ENCODE measurements around the gene ARFGAP2.
A peak's percentile ranks its signal among the peaks of the same experiment; 100 is the strongest.

ARFGAP2 gene

DNA sequence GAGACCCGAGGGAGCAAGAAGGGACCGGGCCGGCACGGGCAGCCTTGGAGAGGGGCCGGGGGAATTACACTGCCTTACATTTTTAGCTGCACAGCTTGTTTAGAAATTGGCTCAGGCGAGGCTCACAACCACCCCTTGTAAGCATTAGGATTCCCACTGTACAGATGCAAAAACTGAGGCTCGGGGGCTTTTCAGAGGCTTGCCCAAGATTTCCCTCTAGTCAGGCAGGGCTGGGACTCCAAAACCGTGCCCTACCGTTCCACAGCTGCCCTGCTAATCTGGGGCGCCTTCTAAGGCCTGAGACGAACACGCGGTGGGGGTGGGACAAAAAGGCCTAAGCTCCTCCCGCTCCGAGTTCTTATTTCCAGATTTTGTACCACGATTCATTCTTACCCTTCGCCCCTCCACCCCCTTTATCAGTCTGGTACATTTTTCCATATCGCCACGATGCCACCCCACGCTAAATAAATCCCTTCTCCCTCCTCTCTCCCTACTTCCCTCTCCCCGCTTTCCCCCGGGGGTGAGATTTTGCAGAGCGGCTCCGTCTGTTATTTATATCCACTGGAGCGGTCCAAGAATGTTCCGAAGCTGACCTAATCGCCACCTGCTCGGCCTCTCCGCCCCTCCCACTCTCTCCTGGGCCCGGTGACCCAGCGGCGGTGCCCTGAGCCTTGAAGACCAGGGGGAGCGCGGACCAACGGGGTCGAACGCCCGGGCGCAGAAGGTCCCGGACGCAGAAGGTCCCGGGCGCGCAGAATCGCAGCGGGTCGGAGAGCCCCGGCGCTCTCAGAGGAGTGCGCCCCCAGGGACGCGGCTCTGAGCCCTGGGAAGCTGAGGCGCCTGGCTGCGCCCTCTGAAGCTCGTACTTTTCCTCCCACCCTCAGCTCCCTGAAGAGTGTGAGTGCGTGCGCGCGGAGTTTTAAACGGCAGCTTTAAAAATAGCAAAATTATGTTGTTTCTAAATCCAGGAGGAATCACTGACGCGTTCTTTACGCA lies 10.3 kb upstream of the ARFGAP2 start:
- no peak for DNase-seq

DNA sequence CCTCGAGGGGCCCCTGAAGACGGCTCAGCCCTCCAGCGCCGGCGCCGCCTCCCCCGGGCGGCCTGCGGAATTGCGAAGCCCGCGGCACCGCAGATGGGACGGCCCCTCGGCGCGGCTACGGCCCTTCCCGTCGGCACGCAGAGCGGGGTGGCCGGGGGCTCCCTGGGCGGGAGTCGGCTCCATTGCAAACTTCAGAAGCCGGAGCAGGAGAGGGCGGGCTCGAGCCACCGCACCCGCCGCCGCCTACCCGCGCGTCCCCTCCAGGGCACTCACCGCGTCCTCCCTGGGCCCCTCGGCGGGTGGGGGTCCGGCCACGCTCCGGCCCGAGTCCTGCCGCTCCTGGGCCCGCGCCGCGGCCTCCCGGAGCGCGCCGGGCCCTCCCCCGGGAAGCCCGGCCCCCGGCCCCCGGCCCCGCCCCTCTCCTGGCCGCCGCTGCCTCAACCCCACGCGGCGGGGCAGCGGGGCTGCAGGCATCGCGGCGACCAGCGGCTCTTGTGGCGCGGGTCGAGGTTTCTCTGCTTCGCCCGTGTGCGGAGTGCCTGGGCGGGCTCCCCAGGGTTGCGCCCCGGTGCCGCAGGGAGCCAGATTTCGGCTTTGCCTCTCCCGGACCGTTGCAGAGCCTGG lies 9.5 kb upstream of the ARFGAP2 start, which contains the start of gene PACSIN3:
Gene PACSIN3, minus strand, starts transcription at position 359 of the 624 bp plus-strand sequence. CDS start 3,707 bp downstream, outside the sequence.
- DNase-seq = no peak

DNA sequence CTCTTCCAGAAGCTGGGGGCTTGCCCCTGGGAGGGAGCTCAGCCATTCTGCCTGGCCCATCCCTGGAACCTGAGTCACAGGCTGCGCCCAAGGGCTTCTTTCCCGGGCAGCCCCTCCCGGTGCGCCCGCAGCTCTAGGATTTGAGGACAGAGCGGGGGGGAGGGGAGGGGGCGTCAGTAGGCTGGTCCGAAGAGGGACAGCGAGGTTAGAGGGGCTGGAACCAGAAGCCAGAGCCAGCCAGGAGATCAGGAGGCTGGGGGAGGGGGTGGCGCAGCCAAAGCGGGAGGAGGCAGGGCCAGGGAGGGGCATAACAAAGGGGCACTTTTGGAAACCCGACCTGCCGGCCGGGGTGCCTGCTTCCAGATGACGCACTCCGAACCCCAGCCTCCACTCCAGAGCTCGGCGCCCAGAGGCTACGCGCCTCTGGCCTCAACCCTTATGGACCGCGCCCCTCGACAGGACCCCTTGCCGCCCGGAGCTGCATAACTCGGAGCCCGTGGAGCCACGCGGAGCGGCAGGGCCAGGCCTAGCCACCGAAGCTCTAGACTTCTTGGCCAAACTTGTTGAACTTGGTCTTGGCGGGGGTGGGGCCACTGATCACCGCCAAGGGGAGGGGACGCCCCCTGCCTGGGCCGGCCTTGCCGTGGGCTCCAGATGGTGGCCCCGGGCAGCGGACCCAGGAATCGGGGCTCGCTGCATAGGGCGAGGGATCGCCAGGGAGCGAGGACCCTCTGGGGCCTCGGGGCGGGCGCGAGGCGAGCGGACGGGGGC lies 8.8 kb upstream of the ARFGAP2 start:
- peak; percentile 34 for DNase-seq

DNA sequence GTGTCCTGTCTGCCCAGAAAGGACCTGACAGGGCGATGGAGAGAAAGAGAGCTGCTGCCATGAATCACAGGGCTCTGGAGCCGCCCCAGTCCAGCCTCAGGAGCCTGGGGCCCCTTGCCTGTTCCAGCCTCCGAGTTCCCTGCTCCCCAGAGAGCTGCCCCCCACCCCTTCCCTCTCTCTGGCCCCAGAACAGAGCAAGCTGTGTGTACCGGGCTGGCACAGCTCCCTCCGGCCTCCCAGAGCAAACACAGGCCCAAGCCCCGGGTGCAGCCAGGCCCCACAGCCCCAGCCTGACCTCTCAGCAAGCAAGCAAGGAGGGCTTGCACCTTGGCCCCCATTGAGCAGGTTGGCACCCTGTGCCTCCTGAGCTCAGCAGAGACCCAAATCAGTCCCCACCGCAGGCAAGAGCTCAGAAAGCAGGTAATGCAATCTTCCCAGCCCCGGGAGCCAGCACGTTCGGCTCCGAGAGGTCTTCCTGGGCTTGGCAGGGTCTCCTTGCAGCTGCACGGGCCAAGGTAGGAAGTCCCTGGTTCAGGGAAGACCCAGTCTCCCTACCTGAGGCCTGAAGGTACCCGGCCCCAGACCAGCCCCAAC lies 8.1 kb upstream of the ARFGAP2 start:
- DNase-seq = no peak

DNA sequence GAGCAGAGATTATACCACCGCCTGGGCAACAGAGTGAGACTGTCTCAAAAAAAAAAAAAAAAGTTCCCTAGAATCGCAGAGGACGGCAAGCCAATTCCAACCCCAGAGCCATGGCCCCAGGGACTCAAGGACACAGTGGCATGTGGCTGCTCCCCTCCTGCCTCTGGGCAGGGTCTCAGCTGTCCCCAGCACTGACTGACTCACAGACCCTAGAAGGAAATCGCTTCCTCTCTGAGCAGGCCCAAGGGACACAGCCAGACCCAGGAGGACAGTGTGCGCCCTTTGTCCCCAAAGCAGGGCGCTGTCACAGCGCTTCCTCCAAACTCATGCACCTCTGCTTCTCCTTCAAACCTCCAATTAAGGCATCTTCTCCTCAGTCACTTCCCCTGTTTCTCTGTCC lies 7.3 kb upstream of the ARFGAP2 start:
- no peak for DNase-seq

DNA sequence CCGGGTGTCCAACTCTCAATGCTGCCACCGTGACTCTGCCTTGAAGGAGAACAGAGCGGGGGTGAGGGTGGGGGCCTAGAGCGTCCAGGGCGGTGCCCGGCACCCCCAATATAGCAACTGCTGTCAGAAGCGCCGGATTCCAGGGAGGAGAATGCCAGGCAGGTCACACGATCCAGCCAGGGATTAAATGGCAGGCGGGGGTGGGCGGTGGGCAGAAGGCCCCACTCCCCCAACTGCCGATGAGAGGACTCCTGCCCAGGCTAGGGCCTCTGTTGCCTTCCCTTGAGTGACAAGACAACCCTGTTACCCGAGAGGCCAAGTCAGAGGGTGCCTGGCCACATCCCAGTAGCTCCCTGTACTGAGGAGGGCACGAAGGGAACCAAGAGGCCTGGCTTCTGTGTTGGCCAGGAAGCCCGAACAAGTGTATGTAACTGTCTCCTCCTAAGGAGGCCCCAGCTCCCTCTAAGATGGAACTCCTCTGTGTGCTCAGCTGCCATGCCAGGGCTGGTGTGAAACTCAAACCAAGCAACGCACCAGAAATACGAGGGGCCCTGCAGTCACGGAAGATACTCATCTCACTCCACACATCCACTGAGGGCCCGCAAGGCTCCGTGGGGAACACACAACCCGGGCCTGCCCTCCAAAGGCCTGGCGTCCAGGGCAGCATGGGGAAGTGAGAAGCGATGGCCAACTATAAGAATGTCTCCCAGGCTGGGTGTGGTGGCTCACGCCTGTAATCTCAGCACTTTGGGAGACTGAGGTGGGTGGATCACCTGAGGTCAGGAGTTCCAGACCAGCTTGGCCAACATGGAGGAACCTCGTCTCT lies 6.6 kb upstream of the ARFGAP2 start:
- no peak for DNase-seq

DNA sequence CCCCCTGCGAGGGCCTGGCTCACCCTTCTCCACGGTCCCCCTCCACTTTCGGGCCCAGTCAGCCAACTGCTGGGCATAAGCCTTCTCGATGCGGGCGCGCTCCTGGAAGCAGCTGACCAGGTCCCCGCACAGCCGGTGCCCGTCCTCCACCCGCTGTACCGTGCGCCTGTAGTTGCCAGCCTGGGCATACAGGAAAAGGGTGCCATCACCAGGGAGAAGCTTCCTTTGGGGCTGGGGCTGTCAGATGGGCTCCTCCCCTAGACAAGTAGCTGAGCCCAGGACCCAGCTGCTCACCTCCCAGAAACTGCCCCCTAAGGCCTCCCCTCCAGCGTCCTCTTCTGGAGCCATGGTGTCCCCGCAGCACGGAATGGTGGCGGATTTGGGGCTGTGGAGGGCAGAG lies 5.7 kb upstream of the ARFGAP2 start:
- no peak for DNase-seq

DNA sequence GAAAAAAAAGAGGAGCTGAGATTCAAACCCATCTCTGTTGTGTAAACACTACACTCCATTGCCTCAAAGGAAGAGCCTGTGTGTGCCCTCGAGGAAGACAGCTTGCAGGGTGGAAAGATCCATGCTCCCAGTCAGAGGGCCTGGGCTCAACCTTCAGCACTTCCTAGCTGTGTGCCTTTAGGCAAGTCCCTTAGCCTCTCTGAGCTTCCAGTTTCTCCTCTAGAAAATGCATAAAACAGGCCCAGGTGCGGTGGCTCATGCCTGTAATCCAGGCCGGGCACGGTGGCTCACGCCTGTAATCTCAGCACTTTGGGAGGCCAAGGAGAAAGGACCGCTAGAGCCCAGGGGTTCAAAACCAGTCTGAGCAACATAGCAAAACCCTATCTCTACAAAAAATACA lies 4.6 kb upstream of the ARFGAP2 start:
- DNase-seq = no peak

DNA sequence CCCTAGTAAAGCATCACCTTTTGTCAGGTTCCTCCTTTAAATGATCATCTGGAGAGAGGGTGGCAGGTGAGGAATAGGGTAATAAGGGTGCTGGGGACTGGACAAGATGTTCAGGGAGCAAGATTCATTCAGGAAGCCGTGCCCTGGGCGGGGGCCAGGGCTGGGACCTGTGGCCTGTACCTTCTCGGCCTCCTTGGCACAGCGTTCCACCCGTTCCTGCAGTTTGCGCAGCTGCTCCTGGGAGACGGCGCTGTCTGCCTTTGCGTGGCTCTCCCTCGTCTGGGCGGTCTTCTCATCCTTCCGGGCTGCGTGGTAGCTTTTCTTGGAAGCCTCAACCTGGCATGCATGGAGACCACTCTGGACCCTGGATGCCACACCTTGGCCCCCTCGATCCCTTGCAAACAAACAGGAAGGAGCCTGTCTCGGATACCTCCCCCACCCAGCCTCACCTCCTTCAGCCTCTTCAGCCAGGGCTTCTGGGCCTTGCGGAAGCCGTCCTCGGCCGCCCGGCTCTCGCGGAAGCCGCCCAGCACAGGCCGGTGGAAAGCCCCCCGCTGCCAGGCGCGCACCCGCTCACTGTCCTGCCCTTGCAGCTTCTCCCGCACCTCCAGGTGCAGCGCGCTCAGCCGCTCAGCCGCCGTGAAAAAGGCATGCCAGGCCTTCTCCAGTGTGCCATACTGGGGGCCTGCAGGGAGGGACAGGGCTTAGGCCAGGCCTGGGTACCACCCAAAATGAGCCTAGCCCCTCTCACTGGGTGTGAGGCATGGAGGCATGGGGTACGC lies 3.5 kb upstream of the ARFGAP2 start:
- no peak for DNase-seq

DNA sequence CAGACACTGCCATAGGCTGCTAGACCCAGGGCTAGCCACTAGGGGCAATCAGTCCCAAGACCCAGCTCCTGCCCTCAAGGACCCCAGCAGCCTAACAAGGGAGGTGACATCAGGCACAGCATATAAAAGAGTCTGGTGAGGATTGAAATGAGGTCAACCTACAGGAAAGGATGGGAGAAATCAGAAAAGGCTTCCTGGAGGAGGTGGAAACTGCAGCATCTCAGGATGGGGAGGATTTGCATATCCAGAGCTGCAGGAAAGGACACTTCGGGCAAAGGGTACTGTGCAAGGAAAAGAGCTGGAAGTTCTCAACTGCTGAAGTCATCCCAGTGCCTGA lies 2.9 kb upstream of the ARFGAP2 start:
- DNase-seq = no peak

DNA sequence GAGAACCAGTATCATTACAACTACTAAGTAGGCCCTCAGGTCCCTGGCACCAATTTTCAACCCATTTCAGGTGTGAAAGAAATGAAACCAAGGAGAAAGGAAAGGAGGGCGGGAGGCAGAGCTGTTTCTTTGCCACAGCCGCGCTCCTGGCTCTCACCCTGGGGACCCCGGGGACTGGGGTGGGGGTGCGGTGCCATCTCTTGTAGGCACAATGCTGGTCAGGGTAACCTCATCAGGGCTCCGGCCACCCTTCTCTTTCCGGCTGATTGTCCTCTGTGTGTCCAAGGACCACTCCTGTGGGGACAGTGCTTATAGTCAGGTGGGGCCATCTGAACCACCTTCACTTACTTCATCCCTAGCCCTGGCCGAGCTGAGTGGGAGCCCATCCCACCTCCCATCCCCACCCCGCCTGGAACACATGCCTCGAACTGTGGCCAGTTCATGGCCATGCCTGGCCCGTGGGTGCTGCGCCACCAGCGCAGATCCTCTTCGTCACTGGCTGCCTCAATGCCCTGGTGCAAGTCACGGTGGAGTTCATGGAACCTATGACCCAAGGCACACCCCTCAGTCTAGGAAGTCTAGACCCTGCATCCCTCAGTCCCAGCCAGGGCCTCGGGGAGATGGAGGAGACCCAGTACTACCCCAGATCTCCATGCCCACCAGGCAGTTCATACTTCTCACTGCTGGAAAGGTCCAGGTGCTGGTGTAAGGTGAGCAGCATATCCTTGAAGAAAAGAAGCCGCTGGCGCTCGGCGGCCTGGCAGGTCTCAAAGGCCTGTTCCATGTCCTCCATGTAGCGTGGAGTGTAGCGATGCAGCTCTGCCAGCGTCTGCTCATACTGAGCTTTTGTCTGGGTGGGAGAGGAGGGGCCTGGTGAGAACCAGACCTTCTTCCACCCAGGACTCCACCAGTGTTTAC lies 2.3 kb upstream of the ARFGAP2 start:
- no peak for DNase-seq

DNA sequence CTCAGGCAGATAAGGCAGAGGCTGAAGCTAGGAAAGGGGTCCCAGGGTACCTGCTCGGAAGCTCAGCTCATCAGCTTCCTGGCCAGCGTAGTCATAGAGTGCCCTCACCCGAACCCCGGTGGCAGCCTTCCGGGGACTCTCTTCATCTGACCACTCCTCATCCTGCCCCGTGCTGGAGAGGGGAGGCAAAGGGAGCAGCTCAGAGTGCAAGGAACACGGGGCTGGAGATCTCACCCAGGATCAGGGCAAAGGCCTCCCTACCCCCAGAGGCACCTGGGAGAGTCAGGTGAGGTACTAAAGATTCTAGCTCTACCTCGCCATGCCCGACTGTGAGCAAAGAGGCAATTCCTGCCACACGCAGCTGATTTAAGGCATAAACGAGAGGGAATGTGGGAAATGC lies 1.6 kb upstream of the ARFGAP2 start:
- no peak for DNase-seq

DNA sequence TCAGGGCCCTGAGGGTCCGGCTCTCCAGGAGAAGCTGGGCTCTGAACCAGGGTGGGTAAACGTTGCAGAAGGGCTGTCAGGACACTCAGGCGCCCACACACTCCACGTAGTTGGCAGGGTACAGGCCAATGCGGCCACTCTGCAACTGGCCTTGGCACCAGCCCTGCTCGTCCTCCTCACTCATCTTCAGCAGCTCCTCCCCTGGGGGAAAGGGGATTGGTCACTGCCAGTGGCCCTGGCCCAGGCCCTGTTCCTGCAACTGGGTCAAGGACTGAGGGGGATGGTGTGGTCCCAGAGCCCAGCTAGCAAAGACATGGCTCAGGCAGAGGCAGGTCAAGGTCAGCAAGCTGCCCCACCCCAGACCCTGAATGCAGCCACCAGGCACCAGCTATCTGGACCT lies 1.2 kb upstream of the ARFGAP2 start:
- no peak for DNase-seq

DNA sequence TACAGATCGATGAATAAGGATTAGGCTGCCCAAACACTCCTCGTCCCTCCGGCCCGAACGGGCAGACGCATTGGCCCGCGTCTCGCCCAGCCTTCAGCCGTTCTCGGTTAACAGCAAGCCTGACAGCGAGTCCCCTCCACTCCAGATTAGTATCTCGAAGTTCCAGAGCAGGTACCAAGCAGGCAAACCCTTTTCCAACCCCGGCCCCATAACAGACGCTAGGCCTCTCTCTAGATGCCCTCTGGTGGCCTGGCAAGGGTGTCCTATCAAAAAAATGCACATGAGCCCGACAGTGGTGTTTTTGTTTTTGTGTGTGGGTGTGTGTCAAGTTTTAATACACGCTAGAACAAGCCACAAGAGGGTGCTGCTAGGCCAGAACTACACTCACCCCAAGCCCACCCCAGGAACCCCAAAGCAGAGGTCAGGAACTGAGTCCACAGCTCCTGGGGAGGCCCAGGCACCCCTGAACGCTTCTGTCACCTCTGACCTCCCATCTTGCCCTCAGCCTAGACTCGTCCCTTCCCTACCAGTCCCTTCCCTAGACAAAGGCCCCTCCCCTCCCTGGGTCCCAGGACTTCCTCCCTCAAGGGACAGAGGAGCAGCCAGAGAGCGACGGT lies 658 bp upstream of the ARFGAP2 start:
- DNase-seq = peak; percentile 42

DNA sequence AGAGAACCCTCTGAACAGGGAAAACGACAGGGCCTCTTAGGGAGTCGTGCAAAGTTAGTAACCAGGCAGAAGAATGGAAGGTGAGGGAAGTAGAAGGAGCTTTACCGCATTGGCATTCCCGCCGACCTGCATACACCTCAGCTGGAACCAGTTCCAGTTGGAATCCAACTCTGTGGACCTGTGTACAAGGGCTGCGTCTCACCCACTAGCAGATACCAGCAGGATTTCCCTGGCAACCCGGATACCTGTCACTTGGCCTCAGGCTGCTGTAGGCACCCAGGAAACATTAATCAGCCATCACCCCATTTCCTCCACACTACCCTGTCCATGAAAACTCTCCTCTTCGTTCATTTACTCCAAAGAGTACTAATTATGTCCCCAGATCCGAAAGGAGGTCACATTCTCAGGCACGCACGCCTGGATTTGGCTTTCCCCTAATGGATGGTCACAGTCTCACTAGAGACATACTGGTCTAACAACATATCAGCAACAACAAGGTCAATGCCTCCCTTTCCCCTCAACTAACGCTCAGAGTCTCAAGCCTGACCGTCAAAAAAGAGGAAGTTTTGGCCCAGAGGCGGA lies 842 bp downstream of the ARFGAP2 start:
- no peak for DNase-seq

DNA sequence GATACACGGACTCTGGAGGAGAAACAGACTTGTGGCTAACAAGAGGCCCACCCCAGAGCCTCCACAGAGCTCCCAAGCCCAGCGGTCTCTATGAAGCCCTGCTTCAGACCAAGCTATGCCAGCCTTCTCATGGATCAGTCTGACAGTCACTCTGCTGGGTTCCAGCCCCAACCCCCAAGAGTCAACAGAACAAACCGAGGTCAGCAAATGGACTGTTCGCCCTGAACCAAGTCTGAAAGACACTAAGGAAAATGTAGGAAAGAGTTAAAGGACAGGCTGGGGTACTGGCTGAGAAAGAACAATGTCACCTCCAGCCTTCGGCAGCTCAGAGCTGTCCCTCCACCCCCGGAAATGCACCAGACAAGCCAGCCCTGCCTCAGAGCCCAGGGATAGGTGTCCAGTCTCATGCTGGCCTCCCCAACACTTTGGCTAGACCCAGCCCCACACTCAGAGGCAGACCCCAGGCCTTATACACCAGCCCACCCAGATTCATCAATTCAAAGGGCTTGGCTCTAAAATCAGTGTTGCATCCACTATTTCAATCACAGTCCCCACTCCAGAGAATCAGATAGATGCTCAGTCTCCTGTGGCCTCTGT lies 3.8 kb downstream of the ARFGAP2 start:
- DNase-seq = no peak

DNA sequence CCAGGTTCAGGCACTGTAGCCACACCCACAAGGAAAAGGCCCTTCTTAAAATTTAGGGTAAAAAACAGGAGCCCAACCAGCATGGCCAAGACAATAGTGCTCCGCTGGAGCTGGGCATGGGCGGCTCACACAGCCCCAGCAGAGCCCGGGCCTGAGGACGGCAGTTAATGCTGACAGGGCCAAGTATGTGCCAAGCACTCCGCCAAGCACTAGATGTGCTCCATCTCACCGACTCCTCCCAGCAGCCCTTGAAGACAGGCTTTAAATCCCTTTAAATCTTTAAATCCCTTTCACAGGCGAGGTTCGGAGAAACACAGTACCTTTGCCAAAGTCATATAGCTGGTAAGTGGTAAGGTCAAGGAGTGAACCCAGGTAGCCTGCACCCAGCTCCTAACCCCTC lies 4.8 kb downstream of the ARFGAP2 start:
- DNase-seq = no peak

DNA sequence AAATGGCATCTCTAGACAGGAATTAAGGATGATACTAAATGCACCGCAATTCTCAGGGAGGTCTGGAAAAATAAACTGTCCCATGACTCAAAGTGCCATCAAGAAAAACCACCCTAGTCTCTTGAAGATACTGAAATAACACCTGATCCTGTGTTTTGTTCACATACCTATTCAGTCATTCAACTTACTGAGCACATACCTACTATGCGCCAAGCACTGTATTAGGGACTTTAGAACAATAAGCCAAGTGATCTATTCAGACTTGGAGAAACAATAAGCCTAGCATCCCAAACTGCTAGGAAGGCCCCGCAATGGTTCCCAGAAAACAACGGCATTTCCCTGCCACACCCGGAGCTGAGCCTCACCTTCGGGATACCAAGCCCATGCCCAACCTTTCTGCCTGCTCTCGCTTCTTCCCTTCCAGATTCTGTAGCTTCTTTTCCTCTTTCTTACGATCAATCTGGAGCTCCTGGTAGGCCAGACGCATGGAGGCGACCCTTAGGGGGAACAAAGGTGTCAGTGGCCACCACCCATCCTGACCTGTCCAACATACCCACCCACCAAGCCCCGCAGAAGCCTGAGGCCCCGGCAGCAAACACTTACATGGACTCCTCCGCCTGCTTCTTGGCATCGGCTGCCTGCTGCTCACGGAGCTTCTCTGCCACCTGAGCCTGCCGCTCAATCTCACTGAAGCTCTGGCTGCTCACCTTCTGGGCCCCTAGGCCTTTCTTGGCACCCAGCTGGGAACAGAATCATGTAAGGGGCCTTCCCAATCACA lies 5.4 kb downstream of the ARFGAP2 start:
- DNase-seq = no peak

All from DMS79 (cell line).